Uterus (tissue), 4 donors: ENCODE measurements around the gene EBI3. TPM values are rescaled to one million over a fixed set of nuclear protein-coding genes. Genes with fewer than 3 reads are reported as not detected.
"Not testable (repeated sequence)": the region's sequence is repeated elsewhere in the genome, so short reads cannot be mapped to it uniquely, and the experiment has no call there.

Experiments used
- DNase-seq, 2 donors: peaks; one replicate each; pipeline ENCODE4 v3.0.0-alpha.2; 2019 to 2020
- H3K27ac ChIP-seq, 2 donors: fragments of 200-600 bp; sonication (generic); 1 replicate in 1 of 2; 2 replicates in 1 of 2; pipeline ENCODE4 v1.5.1; 2016 to 2018
- H3K27me3 ChIP-seq, 2 donors: fragments of 200-600 bp; sonication (generic); one replicate each; pipeline ENCODE4 v1.5.1; 2018 to 2019; ENCODE audit warnings: control low read depth in 1 of 2
- H3K36me3 ChIP-seq, 2 donors: fragments of 200-600 bp; sonication (generic); one replicate each; pipeline ENCODE4 v1.5.1; 2019; ENCODE audit warnings: control low read depth in 1 of 2
- H3K4me1 ChIP-seq, 2 donors: fragments of 200-600 bp; sonication (generic); one replicate each; pipeline ENCODE4 v1.5.1; 2018 to 2019; ENCODE audit warnings: control low read depth in 1 of 2
- H3K4me3 ChIP-seq, 2 donors: fragments of 200-600 bp; sonication (generic); 1 replicate in 1 of 2; 2 replicates in 1 of 2; pipeline ENCODE4 v1.5.1; 2018 to 2019; ENCODE audit warnings: mild to moderate bottlenecking in 1 of 2
- H3K9me3 ChIP-seq, 2 donors: fragments of 200-600 bp; sonication (generic); one replicate each; pipeline ENCODE4 v1.5.1; 2019; ENCODE audit warnings: control low read depth in 1 of 2
- POLR2A ChIP-seq, 2 donors: fragments of 450-650 bp; IDR thresholded peaks; one replicate each; pipeline ENCODE4 v1.6.1; 2016; ENCODE audit warnings: antibody characterized with exemption in 2 of 2, mild to moderate bottlenecking in 1 of 2, moderate library complexity in 1 of 2
- intact Hi-C: fragments of 100-400 bp; cut with DNase I; formaldehyde crosslinking; loops from one replicate; pipeline ENCODE4 v1.15.1; 2023; ENCODE audit warnings: low total_unique reads
- total RNA-seq, 4 donors: library from RNA; depleted of rRNA in 3 of 4; stranded (reverse); fragments of >200 nt in 3 of 4; gene quantifications; one replicate each; pipeline versions ENCODE4 v1.1.0 to v1.2.4, GENCODE V29; 2014 to 2023
- TF ChIP-seq, protein P1 (sequence below), 4 experiments: fragments of 200-600 bp in 2 of 4; fragments of 450-650 bp in 2 of 4; sonication (generic) in 2 of 4; IDR thresholded peaks; one replicate each; pipeline ENCODE4 v1.5.1; 2016 to 2019; ENCODE audit warnings: antibody characterized with exemption in 4 of 4, mild to moderate bottlenecking in 2 of 4, moderate library complexity in 1 of 4
- donor health status: DM: yes; HTN: yes; CAD: no.

Gene EBI3
- total RNA-seq, 4 donors from 2014 or later, result 1.2 to 1.8 (median 1.5) TPM; not detected in 1

DNA sequence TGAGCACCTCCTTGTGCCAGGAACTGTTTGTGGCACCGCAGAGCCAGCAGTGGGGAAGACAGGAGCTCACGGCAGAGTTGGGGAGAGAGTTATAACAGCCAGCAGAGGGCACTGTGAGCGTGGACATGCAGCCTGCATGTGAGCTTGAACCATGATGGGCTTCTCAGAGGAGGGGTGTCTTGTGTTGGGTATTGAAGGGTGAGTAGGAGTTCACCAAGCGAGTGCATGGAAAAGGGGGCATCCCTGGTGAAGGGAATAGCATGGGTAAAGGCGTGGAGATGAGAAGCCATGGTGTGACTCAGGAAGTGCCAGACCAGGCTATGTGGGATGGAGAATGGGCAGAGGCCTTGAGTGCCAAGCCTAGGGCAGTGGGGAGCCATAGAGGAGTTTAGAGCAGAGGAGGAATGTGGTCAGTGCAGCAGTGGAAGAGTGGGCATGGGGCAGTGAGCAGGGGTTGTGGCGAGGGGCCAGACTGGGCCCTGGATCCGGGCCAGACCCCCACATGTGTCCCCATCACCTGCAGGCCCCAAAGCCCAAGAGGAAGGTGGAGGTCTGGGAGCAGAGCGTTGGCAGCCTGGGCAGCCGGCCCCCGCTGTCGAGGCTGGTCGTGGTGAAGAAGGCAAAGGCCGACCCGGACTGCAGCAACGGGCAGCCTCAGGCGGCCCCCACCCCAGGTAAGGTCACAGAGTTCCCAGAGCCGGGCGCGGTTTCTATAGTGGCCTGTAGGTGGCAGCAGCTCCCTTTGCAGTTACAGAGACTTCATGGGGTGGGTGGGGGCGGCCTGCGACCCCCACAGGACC lies 38.0 kb downstream of the EBI3 start:
- no peaks in the 10 kb centered on the region for H3K27me3 ChIP-seq
- intact Hi-C loops, result loop anchor here (10.0 kb wide), 1 partner anchor 88 kb away; no protein-coding TSS in a partner anchor
- TF ChIP-seq POLR2A (IDR thresholded peaks at IDR 0.05), result no peak
- TF ChIP-seq, protein P1, sequence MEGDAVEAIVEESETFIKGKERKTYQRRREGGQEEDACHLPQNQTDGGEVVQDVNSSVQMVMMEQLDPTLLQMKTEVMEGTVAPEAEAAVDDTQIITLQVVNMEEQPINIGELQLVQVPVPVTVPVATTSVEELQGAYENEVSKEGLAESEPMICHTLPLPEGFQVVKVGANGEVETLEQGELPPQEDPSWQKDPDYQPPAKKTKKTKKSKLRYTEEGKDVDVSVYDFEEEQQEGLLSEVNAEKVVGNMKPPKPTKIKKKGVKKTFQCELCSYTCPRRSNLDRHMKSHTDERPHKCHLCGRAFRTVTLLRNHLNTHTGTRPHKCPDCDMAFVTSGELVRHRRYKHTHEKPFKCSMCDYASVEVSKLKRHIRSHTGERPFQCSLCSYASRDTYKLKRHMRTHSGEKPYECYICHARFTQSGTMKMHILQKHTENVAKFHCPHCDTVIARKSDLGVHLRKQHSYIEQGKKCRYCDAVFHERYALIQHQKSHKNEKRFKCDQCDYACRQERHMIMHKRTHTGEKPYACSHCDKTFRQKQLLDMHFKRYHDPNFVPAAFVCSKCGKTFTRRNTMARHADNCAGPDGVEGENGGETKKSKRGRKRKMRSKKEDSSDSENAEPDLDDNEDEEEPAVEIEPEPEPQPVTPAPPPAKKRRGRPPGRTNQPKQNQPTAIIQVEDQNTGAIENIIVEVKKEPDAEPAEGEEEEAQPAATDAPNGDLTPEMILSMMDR (IDR thresholded peaks at IDR 0.05), result peak; percentile 70 to 87 (median 78)
- H3K4me1 ChIP-seq, result no peaks in the 10 kb centered on the region
- DNase-seq, result peak; percentile 49 to 51
- H3K27ac ChIP-seq, result no peak overlapping the region
- H3K4me3 ChIP-seq, result no peak overlapping the region
- no peaks in the 10 kb centered on the region for H3K36me3 ChIP-seq
- H3K9me3 ChIP-seq, result no peaks in the 10 kb centered on the region

DNA sequence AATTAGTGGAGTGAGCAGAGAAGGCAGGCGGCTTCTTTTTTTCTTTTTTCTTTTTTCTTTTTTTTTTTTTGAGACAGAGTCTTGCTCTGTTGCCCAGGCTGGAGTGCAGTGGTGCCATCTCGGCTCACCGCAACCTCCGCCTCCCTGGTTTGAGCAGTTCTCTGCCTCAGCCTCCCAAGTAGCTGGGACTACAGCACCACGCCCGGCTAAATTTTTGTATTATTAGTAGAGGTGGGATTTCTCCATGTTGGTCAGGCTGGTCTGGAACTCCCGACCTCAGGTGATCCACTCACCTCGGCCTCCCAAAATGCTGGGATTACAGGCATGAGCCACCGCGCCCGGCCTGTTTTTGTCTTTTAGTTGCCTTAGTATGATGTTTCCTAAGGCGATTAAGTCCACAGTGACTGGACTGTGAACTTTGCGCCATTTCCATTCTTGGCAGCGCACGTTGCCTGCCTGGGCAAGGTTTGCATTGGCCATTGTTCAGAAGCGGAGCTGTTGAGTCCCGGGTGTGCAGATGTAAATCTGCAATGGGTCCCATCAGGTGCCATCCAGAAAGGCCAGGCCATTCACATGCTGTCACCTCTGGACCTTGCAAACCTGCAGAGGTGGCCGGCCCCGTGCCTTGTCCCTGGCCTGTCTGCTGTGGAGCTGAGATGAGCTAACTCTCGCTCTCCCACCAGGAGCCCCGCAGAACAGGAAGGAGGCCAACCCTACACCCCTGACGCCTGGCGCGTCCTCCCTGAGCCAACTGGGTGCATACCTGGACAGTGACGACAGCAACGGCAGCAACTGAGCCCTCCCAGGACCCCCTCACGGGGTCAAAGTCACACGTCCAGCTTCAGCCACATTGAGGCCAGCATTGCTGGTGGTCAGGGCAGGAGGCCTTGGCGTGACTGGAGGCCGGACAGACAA lies 38.8 kb downstream of the EBI3 start:
- intact Hi-C loops, result loop anchor here (10.0 kb wide), 1 partner anchor 87 kb away; no protein-coding TSS in a partner anchor
- DNase-seq, result no peak
- TF ChIP-seq, protein P1 (IDR thresholded peaks at IDR 0.05), result no peak
- no peak for TF ChIP-seq POLR2A (IDR thresholded peaks at IDR 0.05)
- Histone ChIP-seq H3K27me3 (no peaks in the 10 kb centered on the region), H3K4me3 (no peak overlapping the region), H3K36me3 (no peaks in the 10 kb centered on the region), H3K27ac (no peak overlapping the region), H3K4me1 (no peaks in the 10 kb centered on the region), H3K9me3 (no peaks in the 10 kb centered on the region)

DNA sequence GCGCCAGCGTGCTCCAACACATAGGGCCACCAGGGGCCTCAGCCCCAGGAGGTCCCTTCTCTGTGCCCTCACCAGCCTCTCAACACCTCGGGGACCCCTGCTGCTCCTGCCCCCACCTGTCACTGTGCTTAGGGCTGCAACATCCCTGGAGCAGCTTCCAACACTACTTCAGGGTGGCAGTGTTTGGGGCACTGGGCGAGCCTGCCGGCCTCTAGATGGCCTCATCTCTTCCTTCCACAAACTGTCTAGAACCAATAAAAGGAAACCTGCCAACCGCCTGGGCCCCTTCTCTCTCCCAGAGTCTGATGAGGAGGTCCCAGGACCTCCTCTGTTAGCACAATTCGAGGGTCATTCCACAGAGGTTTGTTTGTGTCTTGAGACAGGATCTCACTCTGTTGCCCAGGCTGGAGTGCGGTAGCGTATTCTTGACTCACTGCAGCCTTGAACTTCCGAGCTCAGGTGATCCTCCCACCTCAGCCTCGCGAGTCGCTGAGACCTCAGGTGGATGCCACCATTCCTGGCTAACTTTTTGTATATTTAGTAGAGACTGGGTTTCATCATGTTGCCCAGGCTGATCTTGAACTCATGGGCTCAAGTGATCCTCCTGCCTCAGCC lies 39.6 kb downstream of the EBI3 start:
- Histone ChIP-seq H3K4me3 (no peak overlapping the region), H3K27ac (no peak overlapping the region), H3K27me3 (no peaks in the 10 kb centered on the region), H3K4me1 (no peaks in the 10 kb centered on the region), H3K9me3 (no peaks in the 10 kb centered on the region), H3K36me3 (no peaks in the 10 kb centered on the region)
- intact Hi-C loops, result loop anchor here (10.0 kb wide), 1 partner anchor 86 kb away; no protein-coding TSS in a partner anchor
- DNase-seq, result no peak
- TF ChIP-seq POLR2A (IDR thresholded peaks at IDR 0.05), result no peak
- TF ChIP-seq, protein P1 (IDR thresholded peaks at IDR 0.05), result no peak

DNA sequence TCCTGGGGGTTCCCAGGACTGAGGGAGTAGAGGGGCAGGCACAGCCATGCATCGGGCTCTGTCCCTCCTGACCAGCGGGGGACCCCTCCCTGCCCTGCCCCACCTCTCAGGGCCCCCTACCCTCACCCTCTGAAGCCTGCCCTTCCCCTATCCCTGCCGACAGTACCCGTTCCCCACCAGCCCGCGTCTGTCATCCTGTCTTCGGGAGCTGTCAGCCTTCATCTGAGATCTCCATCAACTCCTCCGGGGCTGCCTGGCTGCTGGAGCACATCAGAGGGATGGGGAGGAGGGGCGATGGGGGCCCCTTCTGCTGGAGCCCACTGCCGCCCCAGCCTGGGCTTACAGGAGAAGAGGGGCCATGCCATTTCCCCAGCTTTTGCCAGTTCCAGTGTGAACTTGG lies 43.6 kb downstream of the EBI3 start:
- no peaks in the 10 kb centered on the region for H3K4me1 ChIP-seq
- H3K27ac ChIP-seq, result no peak overlapping the region
- TF ChIP-seq, protein P1 (IDR thresholded peaks at IDR 0.05), result no peak
- TF ChIP-seq POLR2A (IDR thresholded peaks at IDR 0.05), result no peak
- no peaks in the 10 kb centered on the region for H3K36me3 ChIP-seq
- H3K9me3 ChIP-seq, result no peaks in the 10 kb centered on the region
- intact Hi-C loops, result no loop called here
- no peak for DNase-seq
- no peak overlapping the region for H3K4me3 ChIP-seq
- H3K27me3 ChIP-seq, result no peaks in the 10 kb centered on the region

DNA sequence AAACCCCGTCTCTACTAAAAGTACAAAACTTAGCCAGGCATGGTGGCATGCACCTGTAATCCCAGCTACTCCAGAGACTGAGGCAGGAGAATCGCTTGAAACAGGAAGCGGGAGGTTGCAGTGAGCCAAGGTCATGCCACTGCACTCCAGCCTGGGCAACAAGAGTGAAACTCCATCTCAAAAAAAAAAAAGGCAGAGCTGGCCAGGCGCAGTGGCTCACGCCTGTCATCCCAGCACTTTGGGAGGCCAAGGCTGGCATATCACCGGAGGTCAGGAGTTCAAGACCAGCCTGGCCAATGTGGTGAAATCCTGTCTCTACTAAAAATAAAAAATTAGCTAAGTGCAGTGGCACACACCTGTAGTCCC lies 45.0 kb downstream of the EBI3 start:
- H3K36me3 ChIP-seq, H3K4me1 ChIP-seq, H3K27ac ChIP-seq, DNase-seq, H3K4me3 ChIP-seq, intact Hi-C loops, H3K9me3 ChIP-seq: not testable (repeated sequence)
- H3K27me3 ChIP-seq, result peaks cover 5 to 10% of the 10 kb centered on the region in 2 donors
